SU-DHL-6 (cell line): ENCODE measurements around the gene MAP2K2.

Experiments
- CTCF ChIP-seq: fragments of 200-600 bp; sonication (generic); IDR thresholded peaks from one replicate; pipeline ENCODE4 v1.5.1; 2017; ENCODE audit warnings: antibody characterized with exemption, mild to moderate bottlenecking, low read length, moderate library complexity; ENCODE audit not compliant: insufficient read depth, poor library complexity, severe bottlenecking
- EZH2phosphoT487 ChIP-seq: fragments of 200-600 bp; sonication (generic), shearing (Covaris generic); conservative IDR thresholded peaks from 2 replicates; pipeline ENCODE4 v1.6.1; 2018; ENCODE audit warnings: mild to moderate bottlenecking, antibody characterized with exemption, low read length, moderate library complexity, mixed read lengths

- TF ChIP-seq CTCF (no peak), EZH2phosphoT487 (no peak)
Measured at GRCh38 chr19:4080473-4080872, 43.4 kb downstream of the MAP2K2 start.
